GM12874 (cell line): Measurements from ENCODE around the gene MC3R.

Source experiments
- TF ChIP-seq, protein P1 (sequence below): IDR thresholded peaks from 2 replicates; pipeline ENCODE4 v1.5.1; 2011; ENCODE audit warnings: low read depth, mild to moderate bottlenecking, control low read depth, low read length, moderate library complexity; ENCODE audit not compliant: insufficient read depth

Gene MC3R

DNA sequence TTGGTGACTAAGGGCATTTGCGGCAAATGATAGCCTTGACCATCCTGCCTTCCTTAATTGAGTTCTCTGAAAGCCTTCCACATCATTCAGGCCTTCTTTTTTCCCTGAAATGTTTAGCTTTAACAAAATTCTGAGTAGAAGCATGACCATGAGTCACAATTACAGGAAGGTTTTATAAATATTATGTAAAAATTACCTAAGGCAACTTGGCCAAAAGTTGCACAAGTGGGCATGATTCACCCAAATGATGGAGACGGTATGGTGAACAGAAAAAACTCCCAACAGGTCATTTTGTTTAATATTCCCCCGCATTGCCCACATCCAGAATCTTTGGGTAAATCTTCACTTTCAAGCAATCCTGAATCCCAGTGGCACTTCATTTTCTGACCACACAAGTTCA lies 37.0 kb downstream of the MC3R start:
- TF ChIP-seq, protein P1, sequence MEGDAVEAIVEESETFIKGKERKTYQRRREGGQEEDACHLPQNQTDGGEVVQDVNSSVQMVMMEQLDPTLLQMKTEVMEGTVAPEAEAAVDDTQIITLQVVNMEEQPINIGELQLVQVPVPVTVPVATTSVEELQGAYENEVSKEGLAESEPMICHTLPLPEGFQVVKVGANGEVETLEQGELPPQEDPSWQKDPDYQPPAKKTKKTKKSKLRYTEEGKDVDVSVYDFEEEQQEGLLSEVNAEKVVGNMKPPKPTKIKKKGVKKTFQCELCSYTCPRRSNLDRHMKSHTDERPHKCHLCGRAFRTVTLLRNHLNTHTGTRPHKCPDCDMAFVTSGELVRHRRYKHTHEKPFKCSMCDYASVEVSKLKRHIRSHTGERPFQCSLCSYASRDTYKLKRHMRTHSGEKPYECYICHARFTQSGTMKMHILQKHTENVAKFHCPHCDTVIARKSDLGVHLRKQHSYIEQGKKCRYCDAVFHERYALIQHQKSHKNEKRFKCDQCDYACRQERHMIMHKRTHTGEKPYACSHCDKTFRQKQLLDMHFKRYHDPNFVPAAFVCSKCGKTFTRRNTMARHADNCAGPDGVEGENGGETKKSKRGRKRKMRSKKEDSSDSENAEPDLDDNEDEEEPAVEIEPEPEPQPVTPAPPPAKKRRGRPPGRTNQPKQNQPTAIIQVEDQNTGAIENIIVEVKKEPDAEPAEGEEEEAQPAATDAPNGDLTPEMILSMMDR, result no peak

DNA sequence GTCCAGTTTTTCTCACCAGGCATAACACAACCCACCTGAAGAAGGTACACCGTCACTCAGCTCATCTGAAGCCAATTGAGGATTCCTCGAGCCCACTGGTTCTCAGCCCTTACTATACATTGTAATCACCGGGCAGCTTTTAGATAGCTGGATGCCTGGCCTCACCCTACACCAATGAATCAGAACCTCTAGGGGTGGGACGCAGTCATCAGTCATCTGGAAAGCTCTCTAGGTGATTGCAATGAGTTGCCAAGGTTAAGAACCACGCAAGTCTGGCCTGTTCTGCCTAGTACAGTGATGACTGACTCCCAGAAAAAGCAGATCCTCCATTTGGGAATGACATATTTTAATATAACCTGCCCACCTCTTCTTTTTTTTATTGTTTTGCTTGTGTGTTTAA lies 41.1 kb downstream of the MC3R start:
- TF ChIP-seq, protein P1, result no peak

DNA sequence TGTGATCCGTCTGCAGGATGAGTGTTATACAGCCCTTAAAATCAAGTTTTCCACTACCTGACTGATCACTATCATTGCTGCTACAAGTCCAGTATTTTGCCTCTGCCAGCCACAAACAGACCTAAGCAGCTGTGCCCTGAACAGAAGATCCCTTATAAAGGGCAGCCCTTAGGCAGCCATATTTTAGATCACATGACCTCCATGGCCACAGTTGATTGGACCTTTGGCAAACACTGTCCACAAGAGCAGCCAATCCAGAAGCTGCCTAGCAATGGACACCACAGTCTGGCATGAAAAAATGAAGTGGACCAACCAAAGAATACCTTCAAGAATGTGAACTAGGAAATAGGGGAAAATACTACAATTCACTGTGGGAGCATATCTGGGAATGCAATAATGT lies 50.8 kb downstream of the MC3R start:
- TF ChIP-seq, protein P1, result no peak
